Coronary artery (tissue), 2 donors: ENCODE measurements around the gene LAYN.

Experiments used
- DNase-seq: peaks from one replicate; pipeline ENCODE4 v3.0.0-alpha.2; 2017; ENCODE audit warnings: low spot score
- H3K27ac ChIP-seq, 2 donors: fragments of 200-600 bp; sonication (generic); one replicate each; pipeline ENCODE4 v1.5.1; 2016 to 2019
- H3K4me3 ChIP-seq: fragments of 200-600 bp; sonication (generic); 2 replicates; pipeline ENCODE4 v1.5.1; 2016; ENCODE audit warnings: mild to moderate bottlenecking, moderate library complexity
- TF ChIP-seq, protein P1 (sequence below): fragments of 200-600 bp; sonication (generic); IDR thresholded peaks from one replicate; pipeline ENCODE4 v1.5.1; 2019; ENCODE audit warnings: antibody characterized with exemption

LAYN gene

DNA sequence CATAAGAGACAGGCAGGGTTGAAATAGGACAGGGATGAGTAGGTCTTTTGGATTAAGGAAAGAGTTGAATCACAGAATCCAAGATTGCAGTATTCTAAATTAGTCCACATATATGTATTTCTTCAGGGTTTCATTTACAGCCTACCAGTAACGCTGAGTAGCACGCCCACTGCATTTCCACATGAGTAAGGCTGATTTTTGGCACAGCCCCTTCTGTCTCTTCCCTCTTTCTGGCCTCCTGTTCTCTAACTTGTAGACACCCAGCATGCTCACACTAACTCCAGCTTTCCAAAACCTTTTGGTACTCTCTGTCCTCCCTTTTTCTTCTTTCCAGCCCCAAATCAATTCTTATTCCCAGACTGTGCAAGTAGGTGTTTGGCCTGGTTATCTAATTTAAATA lies 58.0 kb downstream of the LAYN start:
- TF ChIP-seq, protein P1, sequence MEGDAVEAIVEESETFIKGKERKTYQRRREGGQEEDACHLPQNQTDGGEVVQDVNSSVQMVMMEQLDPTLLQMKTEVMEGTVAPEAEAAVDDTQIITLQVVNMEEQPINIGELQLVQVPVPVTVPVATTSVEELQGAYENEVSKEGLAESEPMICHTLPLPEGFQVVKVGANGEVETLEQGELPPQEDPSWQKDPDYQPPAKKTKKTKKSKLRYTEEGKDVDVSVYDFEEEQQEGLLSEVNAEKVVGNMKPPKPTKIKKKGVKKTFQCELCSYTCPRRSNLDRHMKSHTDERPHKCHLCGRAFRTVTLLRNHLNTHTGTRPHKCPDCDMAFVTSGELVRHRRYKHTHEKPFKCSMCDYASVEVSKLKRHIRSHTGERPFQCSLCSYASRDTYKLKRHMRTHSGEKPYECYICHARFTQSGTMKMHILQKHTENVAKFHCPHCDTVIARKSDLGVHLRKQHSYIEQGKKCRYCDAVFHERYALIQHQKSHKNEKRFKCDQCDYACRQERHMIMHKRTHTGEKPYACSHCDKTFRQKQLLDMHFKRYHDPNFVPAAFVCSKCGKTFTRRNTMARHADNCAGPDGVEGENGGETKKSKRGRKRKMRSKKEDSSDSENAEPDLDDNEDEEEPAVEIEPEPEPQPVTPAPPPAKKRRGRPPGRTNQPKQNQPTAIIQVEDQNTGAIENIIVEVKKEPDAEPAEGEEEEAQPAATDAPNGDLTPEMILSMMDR: no peak
- no peak for DNase-seq
- Histone ChIP-seq H3K4me3 (no peak overlapping the region), H3K27ac (no peak overlapping the region)

GRCh38 chr11:111601636-111601978 lies 61.1 kb downstream of the LAYN start:
- TF ChIP-seq, protein P1: no peak
- peak overlapping the region; percentile 100 for H3K4me3 ChIP-seq
- no peak for DNase-seq
- peak overlapping the region; percentile 95 to 99 for H3K27ac ChIP-seq

DNA sequence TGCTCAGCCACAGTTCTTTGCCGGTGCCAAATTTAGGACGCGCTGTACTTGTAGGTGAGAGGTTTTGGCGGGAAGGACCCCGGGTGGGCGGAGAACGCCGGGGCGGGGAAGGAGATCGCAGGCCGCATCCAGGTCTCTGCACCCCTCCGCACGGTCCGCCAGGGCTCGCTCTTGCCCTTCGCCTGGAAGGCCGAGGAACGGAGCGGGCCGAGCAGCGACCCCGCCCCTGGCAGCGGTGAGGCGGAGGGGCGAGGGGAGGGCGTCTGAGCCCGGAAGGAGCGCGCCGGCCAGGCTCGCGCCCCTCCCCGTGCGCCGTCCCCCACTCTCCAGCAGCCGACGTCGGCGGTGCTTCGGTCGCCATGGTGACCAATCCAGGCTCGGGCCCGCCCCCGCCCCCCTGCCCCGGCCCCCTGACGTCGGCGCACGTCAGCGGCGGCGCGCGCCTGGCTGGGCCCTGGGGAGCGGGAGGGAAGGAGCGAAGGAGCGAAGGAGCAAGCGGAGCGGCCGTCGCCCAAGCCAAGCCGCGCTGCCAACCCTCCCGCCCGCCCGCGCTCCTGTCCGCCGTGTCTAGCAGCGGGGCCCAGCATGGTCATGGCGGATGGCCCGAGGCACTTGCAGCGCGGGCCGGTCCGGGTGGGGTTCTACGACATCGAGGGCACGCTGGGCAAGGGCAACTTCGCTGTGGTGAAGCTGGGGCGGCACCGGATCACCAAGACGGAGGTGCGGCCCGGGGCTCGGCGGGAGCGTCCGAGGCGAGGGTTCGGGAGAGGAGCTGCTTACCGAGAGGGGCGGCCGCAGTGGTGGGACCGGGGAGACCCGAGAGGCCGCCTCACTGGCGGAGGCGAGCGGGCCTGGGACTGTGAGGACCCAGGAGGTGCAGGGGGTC lies 61.7 kb downstream of the LAYN start, which contains the start of gene SIK2:
SIK2 (plus strand) TSS at position 471 of the 886 bp plus-strand sequence; CDS start at position 586, 115 bp downstream.
- peak; percentile 97 for DNase-seq
- peak within 1 kb of the TSS; percentile 95 to 99 for H3K27ac ChIP-seq
- H3K4me3 ChIP-seq: peak within 1 kb of the TSS; percentile 100
- TF ChIP-seq, protein P1: peak; percentile 86

DNA sequence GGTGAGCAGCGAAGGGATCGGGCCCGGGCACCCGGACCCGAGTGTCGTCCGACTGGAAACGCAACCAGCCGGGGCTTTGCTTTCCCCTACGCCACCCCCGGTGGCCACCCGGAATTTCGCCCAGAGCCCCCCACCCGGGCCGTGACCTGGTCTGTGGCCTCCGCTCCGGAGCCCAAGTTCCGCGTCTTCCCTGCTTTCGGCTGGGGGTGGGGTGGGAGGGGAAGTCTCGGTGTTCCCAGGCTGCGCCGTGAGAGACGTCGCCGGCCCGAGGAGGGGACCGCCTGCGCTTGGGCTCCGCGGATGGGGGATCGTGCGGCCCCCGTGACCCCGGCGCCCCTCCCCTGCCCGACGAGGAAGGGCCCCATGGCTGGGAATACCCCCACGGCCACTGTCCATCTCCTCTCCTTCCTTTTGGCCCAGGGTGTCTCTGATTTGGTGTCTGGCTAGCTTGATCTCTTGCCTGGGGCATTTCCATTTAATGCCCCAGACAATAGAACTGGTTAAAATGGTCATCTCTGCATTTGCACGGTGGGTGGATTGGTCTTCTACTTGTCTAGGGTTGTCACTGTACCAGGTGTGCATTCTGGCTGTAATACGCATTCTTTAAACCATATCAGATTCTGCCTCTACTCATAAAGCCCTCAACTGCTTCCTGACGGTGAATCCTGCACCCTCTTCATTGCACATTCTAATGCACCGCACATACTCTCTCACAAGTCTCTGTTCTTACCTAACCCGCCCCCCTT lies 62.5 kb downstream of the LAYN start:
- TF ChIP-seq, protein P1: no peak
- H3K27ac ChIP-seq: peak overlapping the region; percentile 95 to 99
- DNase-seq: no peak
- peak overlapping the region; percentile 100 for H3K4me3 ChIP-seq

DNA sequence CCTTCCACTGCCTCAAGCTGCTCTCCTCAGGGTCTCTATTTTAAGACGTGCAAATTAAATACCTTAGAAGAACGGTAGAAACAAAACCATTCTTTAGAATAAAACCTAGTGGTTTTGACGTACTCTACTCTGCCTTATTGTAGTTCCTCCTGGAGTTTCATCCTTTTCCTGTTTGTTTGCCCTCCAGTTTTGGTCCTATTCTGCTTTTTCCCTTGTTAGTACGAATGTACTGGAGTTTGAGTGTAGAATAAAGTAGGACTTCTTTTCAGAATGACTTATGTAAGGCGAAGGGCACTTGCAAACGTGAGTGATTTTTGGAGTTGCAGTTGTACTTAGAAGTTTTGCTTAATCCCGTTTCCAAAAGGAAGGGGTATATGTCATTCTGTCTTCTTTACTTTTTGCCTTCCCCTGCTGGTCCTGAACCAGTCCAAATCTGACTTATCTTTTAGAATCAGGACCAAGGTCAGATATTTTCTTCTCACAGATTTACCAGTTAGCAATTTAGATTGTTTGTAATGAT lies 63.2 kb downstream of the LAYN start:
- Histone ChIP-seq H3K27ac (peak overlapping the region; percentile 95 to 99), H3K4me3 (peak overlapping the region; percentile 100)
- DNase-seq: no peak
- TF ChIP-seq, protein P1: no peak

DNA sequence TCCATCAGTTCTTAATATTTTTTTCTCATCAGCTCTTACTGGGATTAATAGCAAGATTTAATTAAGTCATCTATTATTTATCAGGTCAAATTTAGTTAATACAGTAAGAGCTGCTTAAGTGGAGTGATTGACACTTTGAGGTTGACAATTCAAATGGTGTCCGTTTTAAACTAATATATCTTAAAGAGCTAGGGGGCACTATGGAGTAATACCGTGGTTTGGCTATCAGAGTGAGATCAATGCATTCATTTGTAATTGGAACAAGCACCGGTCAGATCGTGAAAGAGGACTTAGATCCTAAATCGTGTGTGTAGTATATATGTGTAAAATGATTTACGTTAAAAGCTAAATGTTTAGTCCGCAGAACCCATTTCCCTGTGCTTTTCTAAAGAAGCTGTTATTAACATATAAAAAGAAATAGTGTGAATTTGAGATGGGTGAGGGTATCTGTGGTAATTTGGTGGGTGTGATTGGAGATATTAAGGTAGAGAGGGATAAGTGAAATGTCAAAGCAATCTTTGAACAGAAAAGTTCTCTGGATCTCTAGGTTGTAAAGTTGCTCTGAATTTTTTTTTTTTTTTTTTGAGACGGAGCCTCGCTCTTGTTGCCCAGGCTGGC lies 64.0 kb downstream of the LAYN start:
- TF ChIP-seq, protein P1: no peak
- DNase-seq: no peak

More for the DNA sequence above, 64.0 kb downstream of the LAYN start:
- H3K27ac ChIP-seq: peak overlapping the region in 1 of 2 donors; percentile 99
- peak overlapping the region; percentile 100 for H3K4me3 ChIP-seq
